Cerebellar cortex (tissue), 1 donor: ENCODE results near the gene RHEX.
"Not testable (repeated sequence)": the region's sequence is repeated elsewhere in the genome, so short reads cannot be mapped to it uniquely, and the experiment has no call there.

ENCODE experiments used
- DNase-seq: peaks from one replicate; pipeline ENCODE4 v3.0.0-alpha.2; 2015; ENCODE audit warnings: low spot score

Gene RHEX

DNA sequence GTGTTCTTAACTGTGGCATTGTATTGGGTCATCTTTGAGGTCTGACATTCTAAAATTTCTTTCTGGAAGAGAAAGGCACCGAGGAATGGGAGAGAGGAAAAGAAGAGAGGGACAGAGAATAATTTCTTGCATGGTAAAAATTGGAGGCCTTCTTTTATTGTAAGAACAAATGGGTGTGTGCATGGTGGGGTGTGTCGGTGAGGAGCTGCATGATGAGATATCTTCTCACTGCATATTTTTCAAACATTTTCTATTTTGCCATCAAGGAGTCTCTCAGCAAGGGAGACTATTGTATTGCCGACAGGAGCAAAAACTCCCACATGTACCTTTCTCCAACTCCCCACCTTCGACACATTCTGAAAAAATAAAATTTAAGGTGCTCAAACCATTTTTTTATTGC lies 22.8 kb upstream of the RHEX start:
- DNase-seq, result no peak

GRCh38 chr1:206030714-206031113 lies 22.3 kb upstream of the RHEX start:
- peak; percentile 93 for DNase-seq

DNA sequence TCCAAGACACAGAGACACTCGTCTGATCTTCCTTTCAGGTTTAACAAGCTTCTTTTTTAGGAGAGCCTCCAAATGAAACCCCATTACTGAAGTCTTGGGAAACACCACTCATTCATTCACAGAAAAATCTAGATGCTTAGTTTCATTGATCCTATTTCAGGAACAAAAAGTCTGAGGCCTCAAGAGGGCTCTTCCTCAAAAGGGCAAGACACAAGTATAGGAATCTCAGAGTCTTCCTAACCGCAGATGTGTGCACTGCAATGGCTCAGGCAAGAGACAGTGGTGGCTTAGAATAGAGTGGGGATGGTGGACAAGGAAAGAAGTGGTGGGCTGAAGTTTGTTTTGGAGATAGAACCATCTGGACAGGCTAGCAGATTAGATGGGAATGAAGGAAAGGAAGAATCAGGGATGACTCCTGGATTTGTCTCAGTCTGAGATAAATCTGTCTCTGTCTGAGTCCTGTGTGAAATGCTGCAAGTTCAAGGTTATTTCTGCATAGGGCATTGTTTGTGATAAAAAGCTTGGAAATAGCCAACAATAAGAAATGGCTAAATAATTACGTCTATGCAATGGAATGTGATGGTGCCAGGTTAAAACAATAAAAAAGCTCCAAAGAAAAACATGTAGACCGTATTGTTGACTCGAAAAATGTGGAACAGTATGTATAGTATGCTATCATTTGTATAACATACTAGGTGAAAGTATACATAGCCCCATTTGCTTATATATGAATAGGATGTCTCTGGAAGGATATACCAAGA lies 20.4 kb upstream of the RHEX start:
- no peak for DNase-seq

- no peak for DNase-seq
These were observed 17.9 kb upstream of the RHEX start for GRCh38 chr1:206035027-206035426.

GRCh38 chr1:206036663-206037455 lies 16.1 kb upstream of the RHEX start:
- DNase-seq, result no peak

GRCh38 chr1:206037581-206037980 lies 15.4 kb upstream of the RHEX start:
- DNase-seq, result no peak

DNA sequence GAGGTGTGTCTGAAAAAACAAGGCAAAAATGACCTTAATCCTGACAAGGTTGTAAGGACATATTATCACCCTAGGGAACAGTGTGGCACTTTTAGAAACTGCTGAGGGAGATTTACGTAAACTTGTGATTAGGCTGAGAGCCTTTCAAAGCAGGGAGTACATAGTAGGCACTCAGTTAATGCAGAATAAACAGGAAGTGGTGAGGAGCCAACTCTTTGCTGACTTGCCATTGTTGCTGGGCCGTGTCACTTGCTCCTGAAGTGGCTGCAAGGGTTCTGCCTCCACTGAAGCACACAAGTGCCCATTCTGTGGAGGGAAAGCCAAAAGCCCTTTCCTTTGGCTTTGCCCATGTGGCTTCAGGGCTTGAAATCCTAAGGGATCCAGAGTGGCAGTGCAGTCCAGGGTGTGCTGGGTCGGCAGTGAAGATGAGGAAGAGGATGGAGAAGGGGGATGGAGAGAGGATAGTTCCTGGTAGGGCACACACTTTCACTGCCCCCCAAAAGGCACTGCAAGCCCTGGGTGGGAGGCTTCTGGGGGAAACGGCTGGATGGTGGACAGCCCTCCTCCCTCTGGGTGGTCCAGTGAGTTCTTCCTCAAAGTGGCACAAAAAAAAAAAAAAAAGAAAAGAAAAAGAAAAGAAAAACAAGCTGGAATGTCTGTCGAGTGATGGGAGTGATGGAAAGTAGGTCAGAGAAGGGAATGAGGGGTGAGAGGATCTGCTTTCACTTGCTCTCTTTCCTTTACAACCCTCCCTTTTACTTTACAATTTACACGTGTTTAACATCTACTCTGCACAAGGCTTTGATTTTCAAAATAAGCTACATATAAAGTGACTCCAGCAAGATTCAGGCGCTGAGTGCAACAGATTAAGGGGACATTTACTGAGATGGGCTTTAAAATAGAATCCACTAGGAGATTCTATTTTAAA lies 13.7 kb upstream of the RHEX start:
- no peak for DNase-seq

DNA sequence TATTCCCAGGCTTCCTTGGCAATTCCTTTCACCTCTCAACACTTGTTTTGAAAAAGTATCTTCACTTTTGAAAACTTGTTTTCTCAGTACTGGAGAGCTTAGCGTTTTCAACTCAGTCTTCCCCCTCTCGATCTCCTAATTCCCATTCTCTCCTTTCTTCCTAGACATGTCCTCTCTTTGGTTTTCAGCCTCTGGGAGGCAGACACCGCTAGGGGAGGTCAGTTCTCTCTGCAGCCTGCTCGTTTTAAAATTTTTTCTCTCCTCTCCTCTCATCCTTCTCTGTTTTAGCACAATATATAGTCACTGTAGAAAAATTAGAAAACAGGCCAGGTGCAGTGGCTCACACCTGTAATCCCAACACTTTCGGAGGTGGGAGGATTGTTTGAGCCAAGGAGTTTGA lies 12.6 kb upstream of the RHEX start:
- no peak for DNase-seq

DNA sequence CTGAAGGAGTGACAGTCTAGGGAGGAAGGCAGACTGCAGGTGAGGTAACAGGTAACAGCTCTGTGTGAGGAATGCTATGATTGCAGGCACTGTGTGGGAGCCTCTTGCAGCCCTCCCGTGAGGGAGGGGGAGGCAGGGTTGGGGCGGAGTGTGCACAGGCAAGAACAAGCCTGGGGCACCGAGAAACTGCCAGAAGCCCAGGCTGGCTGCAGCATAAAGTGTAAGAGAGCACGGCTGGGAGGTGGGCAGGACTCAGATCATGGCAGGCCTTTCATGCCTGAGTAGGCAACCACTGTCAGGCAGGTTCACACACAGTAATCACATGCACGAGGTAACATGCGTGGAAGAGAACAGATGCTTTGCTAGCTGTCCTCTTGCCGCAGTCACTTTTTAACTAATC lies 11.3 kb upstream of the RHEX start:
- DNase-seq, result no peak

- no peak for DNase-seq
These were observed 5.7 kb upstream of the RHEX start for GRCh38 chr1:206047271-206047670.

DNA sequence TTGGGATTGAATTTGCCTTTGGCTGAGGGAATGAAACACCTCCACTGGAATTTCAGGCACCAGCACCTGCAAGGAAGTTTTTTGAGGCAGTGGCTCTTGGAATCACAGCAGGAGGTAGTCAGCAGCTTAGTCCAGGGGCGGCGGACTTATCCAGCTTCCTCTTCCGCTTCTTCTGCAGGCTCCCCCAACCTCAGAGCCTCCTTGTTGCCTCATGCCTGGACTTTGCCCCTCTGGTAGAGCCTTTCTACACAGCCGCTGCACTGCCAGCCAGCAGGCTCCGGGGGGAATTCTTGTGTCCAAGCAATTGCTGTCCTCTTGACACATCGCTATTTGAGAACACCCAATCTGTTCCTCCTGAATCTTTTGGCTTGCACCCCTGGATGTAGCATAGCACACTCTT lies 4.4 kb upstream of the RHEX start:
- DNase-seq, result no peak

DNA sequence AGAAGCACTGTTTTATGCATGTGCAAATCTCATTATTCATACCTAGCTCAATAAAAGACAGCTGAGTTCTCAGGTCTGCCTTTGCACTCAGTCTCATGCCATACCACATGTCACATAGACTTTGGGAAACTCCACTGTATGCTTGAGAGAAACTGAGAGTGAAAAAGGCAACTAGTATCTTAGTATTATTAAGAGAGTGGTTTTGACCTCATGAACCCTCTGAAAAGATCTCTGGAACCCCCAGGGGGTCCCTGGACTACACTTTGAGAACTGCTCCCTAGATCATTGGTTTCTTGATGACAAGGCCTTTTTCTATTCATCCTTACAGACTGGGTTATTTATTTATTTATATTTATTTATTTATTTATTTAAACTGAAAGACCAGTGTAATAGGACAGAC lies 3.7 kb upstream of the RHEX start:
- no peak for DNase-seq

- DNase-seq, result no peak
These were observed 2.9 kb upstream of the RHEX start for GRCh38 chr1:206049919-206050600.

DNA sequence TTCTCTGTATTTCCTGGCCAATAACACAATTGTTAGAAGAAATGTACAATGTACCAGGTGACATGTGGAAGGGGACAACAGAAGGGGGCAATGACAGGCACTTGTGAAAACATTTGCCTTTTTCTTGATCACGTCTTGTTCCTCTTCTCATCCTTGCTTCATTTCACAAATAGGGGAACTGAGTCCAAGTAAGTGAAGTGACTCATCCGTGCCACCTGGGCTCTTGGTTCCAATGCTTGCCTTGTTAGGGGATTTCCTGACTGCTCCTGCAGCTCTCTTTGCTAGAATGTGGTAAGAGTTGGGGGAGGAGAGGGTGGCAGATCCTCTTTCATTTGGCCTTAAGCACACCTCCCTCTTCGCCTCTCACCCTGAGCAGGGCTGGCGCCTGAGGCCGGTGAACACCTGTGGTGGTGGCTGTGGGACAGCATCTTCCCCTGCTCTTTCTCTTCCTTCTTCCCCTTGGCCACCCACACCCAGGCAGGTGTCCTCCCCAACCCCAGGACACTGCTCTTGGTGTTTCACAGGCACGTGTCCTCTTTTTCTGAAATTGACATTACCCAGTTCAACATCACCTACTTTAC lies 2.2 kb upstream of the RHEX start:
- no peak for DNase-seq

DNA sequence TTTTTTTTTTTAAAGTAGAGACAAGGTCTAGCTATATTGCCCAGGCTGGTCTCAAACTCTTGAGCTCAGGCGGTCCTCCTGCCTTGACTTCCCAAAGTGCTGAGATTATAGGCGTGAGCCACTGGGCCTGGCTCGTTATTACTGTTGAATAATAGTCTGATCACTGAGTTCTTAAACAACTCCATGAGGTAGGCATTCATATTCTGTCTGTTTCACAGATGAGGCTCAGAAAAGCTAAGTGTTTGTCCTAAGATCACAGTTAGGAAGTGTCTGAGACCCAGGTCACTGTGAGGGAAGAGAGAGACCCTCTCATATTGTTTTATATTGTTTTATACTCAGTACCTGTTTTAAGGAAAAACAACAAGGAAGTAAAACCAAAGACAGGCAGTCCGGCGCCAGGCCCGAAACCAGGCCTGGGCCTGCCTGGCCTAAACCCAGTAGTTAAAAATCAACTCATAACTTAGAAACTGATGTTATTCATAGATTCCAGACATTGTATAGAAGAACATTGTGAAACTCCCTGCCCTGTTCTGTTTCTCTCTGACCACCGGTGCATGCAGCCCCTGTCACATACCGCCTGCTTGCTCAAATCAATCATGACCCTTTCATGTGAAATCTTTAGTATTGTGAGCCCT lies 625 bp upstream of the RHEX start:
- DNase-seq, result not testable (repeated sequence)

- DNase-seq, result not testable (repeated sequence)
These were observed 643 bp downstream of the RHEX start for GRCh38 chr1:206053616-206054015.

GRCh38 chr1:206055069-206055625 lies 2.2 kb downstream of the RHEX start:
- DNase-seq, result not testable (repeated sequence)

DNA sequence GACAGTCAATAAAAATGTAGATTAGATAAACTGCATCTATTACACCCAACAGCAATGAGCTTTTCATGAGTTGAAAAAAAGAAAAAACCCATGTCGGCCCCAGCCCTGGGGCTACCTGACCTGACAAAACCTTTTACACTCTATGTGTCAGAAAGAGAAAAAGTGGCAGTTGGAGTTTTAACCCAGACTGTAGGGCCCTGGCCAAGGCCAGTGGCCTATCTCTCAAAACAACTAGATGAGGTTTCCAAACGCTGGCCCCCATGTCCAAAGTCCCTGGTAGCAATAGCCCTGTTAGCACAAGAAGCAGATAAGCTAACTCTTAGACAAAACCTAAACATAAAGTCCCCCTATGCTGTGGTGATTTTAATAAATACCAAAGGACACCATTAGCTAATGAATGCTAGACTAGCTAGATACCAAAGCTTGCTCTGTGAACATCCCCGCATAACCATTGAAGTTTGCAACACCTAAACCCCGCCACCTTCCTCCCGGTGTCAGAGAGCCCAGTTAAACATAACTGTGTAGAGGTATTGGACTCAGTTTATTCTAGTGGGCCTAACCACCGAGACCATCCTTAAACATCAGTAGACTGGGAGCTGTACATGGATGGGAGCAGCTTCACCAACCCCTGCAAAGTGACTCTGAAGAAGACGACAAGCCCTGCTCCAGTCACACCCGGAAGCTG lies 2.8 kb downstream of the RHEX start:
- DNase-seq, result not testable (repeated sequence)

DNA sequence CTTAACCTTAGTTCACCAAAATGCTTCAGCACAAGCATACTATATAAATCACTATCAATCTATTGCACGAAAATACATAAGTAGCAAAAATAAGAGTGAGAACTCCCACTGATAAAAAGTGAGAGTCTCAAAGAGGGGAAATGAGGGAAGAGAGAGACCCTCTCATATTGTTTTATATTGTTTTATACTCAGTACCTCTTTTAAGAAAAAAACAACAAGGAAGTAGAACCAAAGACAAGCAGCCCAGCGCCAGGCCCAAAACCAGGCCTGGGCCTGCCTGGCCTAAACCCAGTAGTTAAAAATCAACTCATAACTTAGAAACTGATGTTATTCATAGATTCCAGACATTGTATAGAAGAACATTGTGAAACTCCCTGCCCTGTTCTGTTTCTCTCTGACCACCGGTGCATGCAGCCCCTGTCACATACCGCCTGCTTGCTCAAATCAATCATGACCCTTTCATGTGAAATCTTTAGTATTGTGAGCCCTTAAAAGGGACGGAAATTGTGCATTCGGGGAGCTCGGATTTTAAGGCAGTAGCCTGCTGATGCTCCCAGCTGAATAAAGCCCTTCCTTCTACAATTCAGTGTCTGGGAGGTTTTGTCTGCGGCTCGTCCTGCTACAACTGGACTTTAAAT lies 5.4 kb downstream of the RHEX start:
- not testable (repeated sequence) for DNase-seq

GRCh38 chr1:206058927-206059292 lies 5.9 kb downstream of the RHEX start:
- no peak for DNase-seq
